Mesothelial cell of epicardium (in vitro differentiated cells): ENCODE data around the gene FSTL1. TPM values are rescaled to one million over a fixed set of nuclear protein-coding genes. Genes with fewer than 3 reads are reported as not detected.
A peak's percentile ranks its signal among the peaks of the same experiment; 100 is the strongest.

Experiments
- DNase-seq, 2 experiments: peaks; one replicate each; pipeline ENCODE4 v3.0.0; 2021; ENCODE audit warnings: low spot score in 2 of 2; ENCODE audit not compliant: unreplicated experiment in 2 of 2
- H3K27ac Mint-ChIP-seq: 2 replicates; pipeline ENCODE4 v1.8.0; 2021; ENCODE audit warnings: mixed read lengths
- H3K27me3 Mint-ChIP-seq: 2 replicates; pipeline ENCODE4 v1.8.0; 2021; ENCODE audit warnings: low read depth, mixed read lengths
- H3K36me3 Mint-ChIP-seq: 2 replicates; pipeline ENCODE4 v1.8.0; 2021; ENCODE audit warnings: mixed read lengths
- H3K4me1 Mint-ChIP-seq: 2 replicates; pipeline ENCODE4 v1.8.0; 2021; ENCODE audit warnings: mixed read lengths
- H3K4me3 Mint-ChIP-seq: 2 replicates; pipeline ENCODE4 v1.8.0; 2021; ENCODE audit warnings: mild to moderate bottlenecking, moderate library complexity, mixed read lengths
- H3K9me3 Mint-ChIP-seq: 2 replicates; pipeline ENCODE4 v1.8.0; 2021; ENCODE audit warnings: mixed read lengths
- total RNA-seq: library from RNA; stranded (reverse); gene quantifications from 3 replicates; pipeline ENCODE4 v1.2.1, GENCODE V29; 2021
- TF ChIP-seq, protein P1 (sequence below): fragments of 200-600 bp; sonication (generic); IDR thresholded peaks from one replicate; pipeline ENCODE4 v1.5.0; 2021; ENCODE audit warnings: antibody characterized with exemption; ENCODE audit not compliant: unreplicated experiment

The FSTL1 gene
- total RNA-seq, 1 donor from 2014 or later: 734 TPM

DNA sequence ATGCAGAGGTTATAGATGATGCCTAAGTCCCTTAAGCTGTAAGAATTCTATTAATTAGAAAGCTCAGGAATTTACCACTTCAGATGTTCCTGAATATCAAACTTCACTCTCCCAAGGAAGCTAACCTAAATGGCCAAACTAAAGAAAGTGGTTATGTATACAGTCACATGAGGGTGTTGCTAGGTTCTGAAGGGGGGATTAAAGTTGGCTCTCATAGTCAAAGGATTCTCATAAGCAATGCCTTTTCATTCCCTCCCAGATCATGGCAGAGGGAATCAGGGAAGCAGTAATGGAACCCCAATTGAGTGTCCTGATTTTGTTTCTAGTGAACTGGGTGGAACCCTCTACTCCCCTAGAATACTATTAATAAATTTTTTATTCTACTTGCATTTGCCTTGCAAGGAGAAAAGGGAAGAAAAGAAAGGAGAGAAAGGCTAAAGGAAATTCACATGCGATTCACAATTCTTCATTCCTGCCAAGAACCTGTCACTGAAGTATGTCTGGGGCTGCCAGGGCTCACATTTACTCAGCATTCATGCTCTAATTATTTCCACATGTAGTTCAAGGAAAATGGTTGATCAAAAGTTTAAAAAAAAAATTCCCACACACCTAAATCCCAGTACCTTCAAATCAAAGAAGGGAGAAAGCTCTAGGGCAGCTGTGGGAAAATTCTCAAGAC, 25.1 kb downstream of the FSTL1 start:
- peaks cover 82% of the 10 kb centered on the region for H3K4me1 Mint-ChIP-seq
- peak overlapping the region; percentile 99 for H3K27ac Mint-ChIP-seq
- no peak for DNase-seq

GRCh38 chr3:120424976-120425570, 25.7 kb downstream of the FSTL1 start:
- TF ChIP-seq, protein P1, sequence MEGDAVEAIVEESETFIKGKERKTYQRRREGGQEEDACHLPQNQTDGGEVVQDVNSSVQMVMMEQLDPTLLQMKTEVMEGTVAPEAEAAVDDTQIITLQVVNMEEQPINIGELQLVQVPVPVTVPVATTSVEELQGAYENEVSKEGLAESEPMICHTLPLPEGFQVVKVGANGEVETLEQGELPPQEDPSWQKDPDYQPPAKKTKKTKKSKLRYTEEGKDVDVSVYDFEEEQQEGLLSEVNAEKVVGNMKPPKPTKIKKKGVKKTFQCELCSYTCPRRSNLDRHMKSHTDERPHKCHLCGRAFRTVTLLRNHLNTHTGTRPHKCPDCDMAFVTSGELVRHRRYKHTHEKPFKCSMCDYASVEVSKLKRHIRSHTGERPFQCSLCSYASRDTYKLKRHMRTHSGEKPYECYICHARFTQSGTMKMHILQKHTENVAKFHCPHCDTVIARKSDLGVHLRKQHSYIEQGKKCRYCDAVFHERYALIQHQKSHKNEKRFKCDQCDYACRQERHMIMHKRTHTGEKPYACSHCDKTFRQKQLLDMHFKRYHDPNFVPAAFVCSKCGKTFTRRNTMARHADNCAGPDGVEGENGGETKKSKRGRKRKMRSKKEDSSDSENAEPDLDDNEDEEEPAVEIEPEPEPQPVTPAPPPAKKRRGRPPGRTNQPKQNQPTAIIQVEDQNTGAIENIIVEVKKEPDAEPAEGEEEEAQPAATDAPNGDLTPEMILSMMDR: no peak
- no peaks in the 10 kb centered on the region for H3K27me3 Mint-ChIP-seq
- H3K4me1 Mint-ChIP-seq: peaks cover 82% of the 10 kb centered on the region
- no peaks in the 10 kb centered on the region for H3K9me3 Mint-ChIP-seq
- peak overlapping the region; percentile 99 for H3K27ac Mint-ChIP-seq
- H3K36me3 Mint-ChIP-seq: peaks cover 15% of the 10 kb centered on the region
- H3K4me3 Mint-ChIP-seq: no peak overlapping the region
- no peak for DNase-seq

More for the DNA sequence above, 25.1 kb downstream of the FSTL1 start:
- H3K36me3 Mint-ChIP-seq: peaks cover 20% of the 10 kb centered on the region
- no peak overlapping the region for H3K4me3 Mint-ChIP-seq
- H3K27me3 Mint-ChIP-seq: no peaks in the 10 kb centered on the region
- no peaks in the 10 kb centered on the region for H3K9me3 Mint-ChIP-seq
- TF ChIP-seq, protein P1: no peak

- TF ChIP-seq, protein P1: no peak
- no peak for DNase-seq
- no peaks in the 10 kb centered on the region for H3K27me3 Mint-ChIP-seq
- peaks cover 12% of the 10 kb centered on the region for H3K36me3 Mint-ChIP-seq
- H3K4me3 Mint-ChIP-seq: no peak overlapping the region
- H3K4me1 Mint-ChIP-seq: peaks cover 82% of the 10 kb centered on the region
- no peaks in the 10 kb centered on the region for H3K9me3 Mint-ChIP-seq
- peak overlapping the region; percentile 99 for H3K27ac Mint-ChIP-seq
Observed at GRCh38 chr3:120424506-120424905, 26.3 kb downstream of the FSTL1 start.

- no peaks in the 10 kb centered on the region for H3K27me3 Mint-ChIP-seq
- H3K9me3 Mint-ChIP-seq: no peaks in the 10 kb centered on the region
- TF ChIP-seq, protein P1: no peak
- H3K4me3 Mint-ChIP-seq: no peak overlapping the region
- peaks cover 7% of the 10 kb centered on the region for H3K36me3 Mint-ChIP-seq
- DNase-seq: no peak
- peaks cover 84% of the 10 kb centered on the region for H3K4me1 Mint-ChIP-seq
- H3K27ac Mint-ChIP-seq: peak overlapping the region; percentile 99
Observed at GRCh38 chr3:120423432-120423831, 27.4 kb downstream of the FSTL1 start.

DNA sequence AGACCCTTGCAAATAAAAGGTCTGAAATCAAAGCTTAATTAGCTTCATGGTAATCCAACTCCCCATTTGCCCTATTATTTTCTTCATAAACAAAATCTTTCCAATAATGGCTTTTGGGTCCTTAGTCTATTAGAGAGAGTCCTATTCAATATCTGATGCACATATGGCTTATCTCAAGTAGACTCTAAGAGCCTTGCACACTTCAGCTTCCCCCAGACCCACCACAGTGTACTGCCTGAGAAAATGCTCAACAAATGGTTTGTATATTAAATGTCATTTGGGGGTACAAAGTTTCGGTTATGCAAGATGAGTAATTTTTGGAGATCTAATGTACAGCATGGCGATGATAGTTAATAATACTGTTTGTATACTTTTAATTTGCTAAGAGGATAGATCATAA, 28.9 kb downstream of the FSTL1 start:
- peaks cover 87% of the 10 kb centered on the region for H3K4me1 Mint-ChIP-seq
- H3K27ac Mint-ChIP-seq: no peak overlapping the region
- DNase-seq: no peak
- H3K9me3 Mint-ChIP-seq: no peaks in the 10 kb centered on the region
- H3K27me3 Mint-ChIP-seq: no peaks in the 10 kb centered on the region
- TF ChIP-seq, protein P1: no peak
- peaks cover 4% of the 10 kb centered on the region for H3K36me3 Mint-ChIP-seq
- no peak overlapping the region for H3K4me3 Mint-ChIP-seq
